ENCODE data around the gene ADAMTS20. TPM values are rescaled to one million over a fixed set of nuclear protein-coding genes. Genes with fewer than 3 reads are reported as not detected.

The ADAMTS20 gene
- total RNA-seq, 1 experiment from 2014 or later: 6.0 TPM

DNA sequence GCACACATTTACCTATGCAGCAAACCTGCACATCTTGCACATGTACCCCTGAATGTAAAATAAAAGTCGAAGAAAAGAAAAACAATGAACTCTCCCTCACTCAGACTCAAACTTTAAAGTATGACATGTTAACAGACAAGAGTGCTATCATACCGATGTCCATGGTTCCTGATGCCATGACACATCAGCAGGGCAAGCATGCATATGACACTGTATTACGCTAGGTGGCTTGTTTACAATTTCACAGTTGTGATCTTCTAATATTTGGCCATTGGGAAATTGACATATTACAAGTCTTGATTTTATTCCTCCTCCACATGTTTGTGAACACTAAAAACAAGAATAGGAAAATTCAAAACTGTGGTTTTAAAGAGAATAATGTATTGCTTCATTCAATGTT, 126.6 kb downstream of the ADAMTS20 start:
- no peak overlapping the region for H3K4me3 Mint-ChIP-seq
- TF ChIP-seq, protein P1, sequence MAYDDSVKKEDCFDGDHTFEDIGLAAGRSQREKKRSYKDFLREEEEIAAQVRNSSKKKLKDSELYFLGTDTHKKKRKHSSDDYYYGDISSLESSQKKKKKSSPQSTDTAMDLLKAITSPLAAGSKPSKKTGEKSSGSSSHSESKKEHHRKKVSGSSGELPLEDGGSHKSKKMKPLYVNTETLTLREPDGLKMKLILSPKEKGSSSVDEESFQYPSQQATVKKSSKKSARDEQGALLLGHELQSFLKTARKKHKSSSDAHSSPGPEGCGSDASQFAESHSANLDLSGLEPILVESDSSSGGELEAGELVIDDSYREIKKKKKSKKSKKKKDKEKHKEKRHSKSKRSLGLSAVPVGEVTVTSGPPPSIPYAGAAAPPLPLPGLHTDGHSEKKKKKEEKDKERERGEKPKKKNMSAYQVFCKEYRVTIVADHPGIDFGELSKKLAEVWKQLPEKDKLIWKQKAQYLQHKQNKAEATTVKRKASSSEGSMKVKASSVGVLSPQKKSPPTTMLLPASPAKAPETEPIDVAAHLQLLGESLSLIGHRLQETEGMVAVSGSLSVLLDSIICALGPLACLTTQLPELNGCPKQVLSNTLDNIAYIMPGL (CRISPR knock-in tag; IDR thresholded peaks at IDR 0.05): no peak
- no peak for TF ChIP-seq JUN (CRISPR knock-in tag; IDR thresholded peaks at IDR 0.05)
- no peak for TF ChIP-seq NR2C2 (CRISPR knock-in tag; IDR thresholded peaks at IDR 0.05)
- TF ChIP-seq CREB1 (CRISPR knock-in tag; IDR thresholded peaks at IDR 0.05): no peak
- TF ChIP-seq, protein P2, sequence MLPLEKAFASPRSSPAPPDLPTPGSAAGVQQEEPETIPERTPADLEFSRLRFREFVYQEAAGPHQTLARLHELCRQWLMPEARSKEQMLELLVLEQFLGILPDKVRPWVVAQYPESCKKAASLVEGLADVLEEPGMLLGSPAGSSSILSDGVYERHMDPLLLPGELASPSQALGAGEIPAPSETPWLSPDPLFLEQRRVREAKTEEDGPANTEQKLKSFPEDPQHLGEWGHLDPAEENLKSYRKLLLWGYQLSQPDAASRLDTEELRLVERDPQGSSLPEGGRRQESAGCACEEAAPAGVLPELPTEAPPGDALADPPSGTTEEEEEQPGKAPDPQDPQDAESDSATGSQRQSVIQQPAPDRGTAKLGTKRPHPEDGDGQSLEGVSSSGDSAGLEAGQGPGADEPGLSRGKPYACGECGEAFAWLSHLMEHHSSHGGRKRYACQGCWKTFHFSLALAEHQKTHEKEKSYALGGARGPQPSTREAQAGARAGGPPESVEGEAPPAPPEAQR (CRISPR knock-in tag; IDR thresholded peaks at IDR 0.05): no peak
- TF ChIP-seq ZNF219 (CRISPR knock-in tag; IDR thresholded peaks at IDR 0.05; ENCODE audit: borderline replicate concordance): no peak
- TF ChIP-seq FOXK1 (CRISPR knock-in tag; IDR thresholded peaks at IDR 0.05): no peak
- no peak for TF ChIP-seq GTF2I (CRISPR knock-in tag; conservative IDR thresholded peaks at IDR 0.05)
- TF ChIP-seq, protein P3, sequence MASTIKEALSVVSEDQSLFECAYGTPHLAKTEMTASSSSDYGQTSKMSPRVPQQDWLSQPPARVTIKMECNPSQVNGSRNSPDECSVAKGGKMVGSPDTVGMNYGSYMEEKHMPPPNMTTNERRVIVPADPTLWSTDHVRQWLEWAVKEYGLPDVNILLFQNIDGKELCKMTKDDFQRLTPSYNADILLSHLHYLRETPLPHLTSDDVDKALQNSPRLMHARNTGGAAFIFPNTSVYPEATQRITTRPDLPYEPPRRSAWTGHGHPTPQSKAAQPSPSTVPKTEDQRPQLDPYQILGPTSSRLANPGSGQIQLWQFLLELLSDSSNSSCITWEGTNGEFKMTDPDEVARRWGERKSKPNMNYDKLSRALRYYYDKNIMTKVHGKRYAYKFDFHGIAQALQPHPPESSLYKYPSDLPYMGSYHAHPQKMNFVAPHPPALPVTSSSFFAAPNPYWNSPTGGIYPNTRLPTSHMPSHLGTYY (CRISPR knock-in tag; IDR thresholded peaks at IDR 0.05): no peak
- no peak for TF ChIP-seq FOXP1 (CRISPR knock-in tag; IDR thresholded peaks at IDR 0.05; ENCODE audit: borderline replicate concordance)
- TF ChIP-seq RORB (CRISPR knock-in tag; IDR thresholded peaks at IDR 0.05): no peak
- TF ChIP-seq OVOL2 (CRISPR knock-in tag; IDR thresholded peaks at IDR 0.05; ENCODE audit: borderline replicate concordance): no peak
- TF ChIP-seq ZNF423 (CRISPR knock-in tag; IDR thresholded peaks at IDR 0.05): no peak
- TF ChIP-seq TEAD4 (CRISPR knock-in tag; IDR thresholded peaks at IDR 0.05): no peak
- TF ChIP-seq HMGA2 (CRISPR knock-in tag; IDR thresholded peaks at IDR 0.05): no peak
- TF ChIP-seq, protein P4, sequence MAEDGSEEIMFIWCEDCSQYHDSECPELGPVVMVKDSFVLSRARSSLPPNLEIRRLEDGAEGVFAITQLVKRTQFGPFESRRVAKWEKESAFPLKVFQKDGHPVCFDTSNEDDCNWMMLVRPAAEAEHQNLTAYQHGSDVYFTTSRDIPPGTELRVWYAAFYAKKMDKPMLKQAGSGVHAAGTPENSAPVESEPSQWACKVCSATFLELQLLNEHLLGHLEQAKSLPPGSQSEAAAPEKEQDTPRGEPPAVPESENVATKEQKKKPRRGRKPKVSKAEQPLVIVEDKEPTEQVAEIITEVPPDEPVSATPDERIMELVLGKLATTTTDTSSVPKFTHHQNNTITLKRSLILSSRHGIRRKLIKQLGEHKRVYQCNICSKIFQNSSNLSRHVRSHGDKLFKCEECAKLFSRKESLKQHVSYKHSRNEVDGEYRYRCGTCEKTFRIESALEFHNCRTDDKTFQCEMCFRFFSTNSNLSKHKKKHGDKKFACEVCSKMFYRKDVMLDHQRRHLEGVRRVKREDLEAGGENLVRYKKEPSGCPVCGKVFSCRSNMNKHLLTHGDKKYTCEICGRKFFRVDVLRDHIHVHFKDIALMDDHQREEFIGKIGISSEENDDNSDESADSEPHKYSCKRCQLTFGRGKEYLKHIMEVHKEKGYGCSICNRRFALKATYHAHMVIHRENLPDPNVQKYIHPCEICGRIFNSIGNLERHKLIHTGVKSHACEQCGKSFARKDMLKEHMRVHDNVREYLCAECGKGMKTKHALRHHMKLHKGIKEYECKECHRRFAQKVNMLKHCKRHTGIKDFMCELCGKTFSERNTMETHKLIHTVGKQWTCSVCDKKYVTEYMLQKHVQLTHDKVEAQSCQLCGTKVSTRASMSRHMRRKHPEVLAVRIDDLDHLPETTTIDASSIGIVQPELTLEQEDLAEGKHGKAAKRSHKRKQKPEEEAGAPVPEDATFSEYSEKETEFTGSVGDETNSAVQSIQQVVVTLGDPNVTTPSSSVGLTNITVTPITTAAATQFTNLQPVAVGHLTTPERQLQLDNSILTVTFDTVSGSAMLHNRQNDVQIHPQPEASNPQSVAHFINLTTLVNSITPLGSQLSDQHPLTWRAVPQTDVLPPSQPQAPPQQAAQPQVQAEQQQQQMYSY (CRISPR knock-in tag; IDR thresholded peaks at IDR 0.05): no peak
- TF ChIP-seq NFE2L1 (CRISPR knock-in tag; IDR thresholded peaks at IDR 0.05): no peak
- H3K9me3 Mint-ChIP-seq: no peaks in the 10 kb centered on the region
- ATAC-seq: no peak
- ChIA-PET CTCF (no interaction called here), POLR2A (no interaction called here)
- H3K36me3 Mint-ChIP-seq: peaks cover 11% of the 10 kb centered on the region
- H3K27me3 Mint-ChIP-seq (ENCODE audit: low read depth): no peaks in the 10 kb centered on the region
- no peak for DNase-seq (ENCODE audit: low spot score)
- H3K4me1 Mint-ChIP-seq: no peaks in the 10 kb centered on the region
- no peak overlapping the region for H3K27ac Mint-ChIP-seq

DNA sequence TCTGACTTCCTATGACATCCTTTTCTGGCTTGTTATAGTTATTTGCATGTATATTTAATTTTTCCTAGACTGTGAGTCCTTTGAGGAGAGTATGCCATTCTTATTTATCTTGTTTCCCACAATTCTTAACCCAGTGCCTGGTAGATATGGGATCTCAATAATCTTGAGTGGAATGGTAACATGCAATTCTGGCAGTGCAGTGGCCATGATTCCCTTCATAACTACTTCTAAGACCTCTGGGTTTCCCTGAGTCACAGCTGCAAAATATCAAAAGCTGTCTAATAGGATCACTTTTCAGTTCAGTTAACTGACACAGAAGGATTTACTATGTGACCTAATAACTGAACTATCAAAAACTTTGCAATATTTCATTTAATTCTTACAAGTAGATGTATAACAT, 135.0 kb downstream of the ADAMTS20 start:
- ChIA-PET POLR2A (no interaction called here), CTCF (no interaction called here)
- no peaks in the 10 kb centered on the region for H3K36me3 Mint-ChIP-seq
- H3K27ac Mint-ChIP-seq: no peak overlapping the region
- no peaks in the 10 kb centered on the region; the same call in 1 of the 2 replicates for H3K27me3 Mint-ChIP-seq (ENCODE audit: low read depth)
- no peak overlapping the region for H3K4me3 Mint-ChIP-seq
- DNase-seq (ENCODE audit: low spot score) (no peak), ATAC-seq (no peak)
- H3K9me3 Mint-ChIP-seq: peaks cover 5% of the 10 kb centered on the region
- H3K4me1 Mint-ChIP-seq: peaks cover 6% of the 10 kb centered on the region
- TF ChIP-seq, protein P5, sequence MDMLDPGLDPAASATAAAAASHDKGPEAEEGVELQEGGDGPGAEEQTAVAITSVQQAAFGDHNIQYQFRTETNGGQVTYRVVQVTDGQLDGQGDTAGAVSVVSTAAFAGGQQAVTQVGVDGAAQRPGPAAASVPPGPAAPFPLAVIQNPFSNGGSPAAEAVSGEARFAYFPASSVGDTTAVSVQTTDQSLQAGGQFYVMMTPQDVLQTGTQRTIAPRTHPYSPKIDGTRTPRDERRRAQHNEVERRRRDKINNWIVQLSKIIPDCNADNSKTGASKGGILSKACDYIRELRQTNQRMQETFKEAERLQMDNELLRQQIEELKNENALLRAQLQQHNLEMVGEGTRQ (CRISPR knock-in tag; IDR thresholded peaks at IDR 0.05): no peak
- TF ChIP-seq NR2C2 (CRISPR knock-in tag; IDR thresholded peaks at IDR 0.05) (no peak), SMAD4 (CRISPR knock-in tag; IDR thresholded peaks at IDR 0.05) (no peak), GRHL2 (CRISPR knock-in tag; IDR thresholded peaks at IDR 0.05; ENCODE audit: insufficient replicate concordance, severe bottlenecking) (no peak), NR3C1 (CRISPR knock-in tag; conservative IDR thresholded peaks at IDR 0.05; ENCODE audit: low read depth) (no peak), KAT7 (CRISPR knock-in tag; IDR thresholded peaks at IDR 0.05; ENCODE audit: borderline replicate concordance) (no peak), NFYB (CRISPR knock-in tag; conservative IDR thresholded peaks at IDR 0.05; ENCODE audit: low read depth) (no peak)
- TF ChIP-seq, protein P6, sequence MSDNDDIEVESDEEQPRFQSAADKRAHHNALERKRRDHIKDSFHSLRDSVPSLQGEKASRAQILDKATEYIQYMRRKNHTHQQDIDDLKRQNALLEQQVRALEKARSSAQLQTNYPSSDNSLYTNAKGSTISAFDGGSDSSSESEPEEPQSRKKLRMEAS (CRISPR knock-in tag; IDR thresholded peaks at IDR 0.05): no peak
- TF ChIP-seq, protein P7, sequence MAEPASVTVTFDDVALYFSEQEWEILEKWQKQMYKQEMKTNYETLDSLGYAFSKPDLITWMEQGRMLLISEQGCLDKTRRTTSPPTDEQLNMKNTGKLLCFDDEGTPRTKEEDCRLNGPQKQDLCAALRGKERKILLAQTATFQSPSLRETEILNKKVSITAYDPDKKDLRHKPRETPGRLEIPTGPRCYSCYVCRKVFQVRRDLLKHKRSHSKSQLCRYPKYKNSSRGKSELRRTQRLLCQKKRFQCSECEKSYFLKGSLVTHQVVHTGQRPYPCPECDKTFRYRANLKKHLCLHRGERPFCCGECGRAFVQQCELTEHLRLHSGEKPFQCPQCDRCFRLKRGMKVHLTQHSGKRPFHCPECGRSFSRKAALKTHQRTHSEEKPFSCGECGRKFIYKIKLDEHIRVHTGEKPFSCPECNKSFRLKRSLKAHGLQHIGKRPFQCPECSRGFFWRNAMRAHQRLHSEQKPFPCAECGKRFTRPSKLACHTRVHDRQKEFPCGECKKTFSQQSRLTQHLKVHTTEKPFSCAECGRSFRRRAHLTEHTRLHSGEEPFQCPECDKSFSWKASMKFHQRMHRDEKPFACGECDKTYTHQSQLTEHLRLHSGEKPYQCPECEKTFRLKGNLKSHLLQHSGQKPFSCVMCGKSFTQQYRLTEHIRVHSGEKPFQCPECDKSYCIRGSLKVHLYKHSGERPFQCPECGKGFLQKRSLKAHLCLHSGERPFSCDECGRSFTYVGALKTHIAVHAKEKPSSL (CRISPR knock-in tag; conservative IDR thresholded peaks at IDR 0.05): no peak

Measured in WTC11 (cell line).